Astrocyte (in vitro differentiated cells and primary cell): ENCODE data around the gene DGCR2. TPM values are rescaled to one million over a fixed set of nuclear protein-coding genes. Genes with fewer than 3 reads are reported as not detected.
A peak's percentile ranks its signal among the peaks of the same experiment; 100 is the strongest.

ENCODE experiments used
- DNase-seq: peaks from one replicate; pipeline ENCODE4 v3.0.0-alpha.2; 2010; ENCODE audit warnings: low read depth
- FAIRE-seq: peaks from 2 replicates; lab custom pipeline; 2011; peaks lifted over from hg19 to GRCh38; lab: Jason Lieb, UNC
- H2AFZ ChIP-seq: 2 replicates; pipeline ENCODE4 v1.6.0; 2012; ENCODE audit warnings: low read depth, low read length, inconsistent platforms
- H3K27ac ChIP-seq: 2 replicates; pipeline ENCODE4 v1.5.1; 2011; ENCODE audit warnings: low read depth, low read length, inconsistent platforms
- H3K27me3 ChIP-seq: 2 replicates; pipeline ENCODE4 v1.6.0; 2011; ENCODE audit warnings: low read length, inconsistent platforms; ENCODE audit not compliant: insufficient read depth
- H3K36me3 ChIP-seq: 2 replicates; pipeline ENCODE4 v1.5.1; 2011; ENCODE audit warnings: low read length, inconsistent platforms; ENCODE audit not compliant: insufficient read depth
- H3K4me1 ChIP-seq: 2 replicates; pipeline ENCODE4 v1.5.1; 2011; ENCODE audit warnings: low read length, inconsistent platforms; ENCODE audit not compliant: insufficient read depth
- H3K4me2 ChIP-seq: 2 replicates; pipeline ENCODE4 v1.6.0; 2012; ENCODE audit warnings: low read length, inconsistent platforms
- H3K4me3 ChIP-seq: 2 replicates; pipeline ENCODE4 v1.5.1; 2011; ENCODE audit warnings: low read depth, mild to moderate bottlenecking, low read length, inconsistent platforms; ENCODE audit not compliant: insufficient read depth
- H3K79me2 ChIP-seq: 2 replicates; pipeline ENCODE4 v1.6.0; 2012; ENCODE audit warnings: mild to moderate bottlenecking, low read length, inconsistent platforms; ENCODE audit not compliant: insufficient read depth
- H3K9ac ChIP-seq: 2 replicates; pipeline ENCODE4 v1.6.0; 2012; ENCODE audit warnings: mild to moderate bottlenecking, low read length, inconsistent platforms
- H3K9me3 ChIP-seq: 2 replicates; pipeline ENCODE4 v1.5.1; 2012; ENCODE audit warnings: low read depth, mild to moderate bottlenecking, low read length, inconsistent platforms; ENCODE audit not compliant: insufficient read depth
- H4K20me1 ChIP-seq: 2 replicates; pipeline ENCODE4 v1.6.0; 2012; ENCODE audit warnings: low read length, inconsistent platforms; ENCODE audit not compliant: insufficient read depth
- H3K27ac Mint-ChIP-seq: one replicate; pipeline ENCODE4 v1.8.0; 2021; ENCODE audit warnings: mild to moderate bottlenecking, mixed read lengths; ENCODE audit not compliant: unreplicated experiment
- H3K27me3 Mint-ChIP-seq: one replicate; pipeline ENCODE4 v1.8.0; 2021; ENCODE audit warnings: low read depth, mixed read lengths; ENCODE audit not compliant: unreplicated experiment
- H3K36me3 Mint-ChIP-seq: one replicate; pipeline ENCODE4 v1.8.0; 2021; ENCODE audit warnings: low read depth, mixed read lengths; ENCODE audit not compliant: unreplicated experiment
- H3K4me1 Mint-ChIP-seq: one replicate; pipeline ENCODE4 v1.8.0; 2021; ENCODE audit warnings: low read depth, mixed read lengths; ENCODE audit not compliant: unreplicated experiment
- H3K4me3 Mint-ChIP-seq: one replicate; pipeline ENCODE4 v1.8.0; 2021; ENCODE audit warnings: mild to moderate bottlenecking, moderate library complexity, mixed read lengths; ENCODE audit not compliant: unreplicated experiment
- H3K9me3 Mint-ChIP-seq: one replicate; pipeline ENCODE4 v1.8.0; 2021; ENCODE audit warnings: mild to moderate bottlenecking, mixed read lengths; ENCODE audit not compliant: unreplicated experiment
- EZH2 ChIP-seq: IDR thresholded peaks from 2 replicates; pipeline ENCODE4 v1.6.1; 2012; ENCODE audit warnings: mild to moderate bottlenecking, low read length, inconsistent platforms; ENCODE audit not compliant: insufficient read depth
- total RNA-seq: library from RNA; stranded (reverse); gene quantifications from 2 replicates; pipeline ENCODE4 v1.2.1, GENCODE V29; 2021
- TF ChIP-seq, protein P1 (sequence below): IDR thresholded peaks from 2 replicates; pipeline ENCODE4 v1.5.1; 2011; ENCODE audit warnings: low read depth, mild to moderate bottlenecking, inconsistent platforms, low read length, moderate library complexity; ENCODE audit not compliant: insufficient read depth

The DGCR2 gene
- total RNA-seq, 1 donor from 2014 or later = 49.4 TPM

DNA sequence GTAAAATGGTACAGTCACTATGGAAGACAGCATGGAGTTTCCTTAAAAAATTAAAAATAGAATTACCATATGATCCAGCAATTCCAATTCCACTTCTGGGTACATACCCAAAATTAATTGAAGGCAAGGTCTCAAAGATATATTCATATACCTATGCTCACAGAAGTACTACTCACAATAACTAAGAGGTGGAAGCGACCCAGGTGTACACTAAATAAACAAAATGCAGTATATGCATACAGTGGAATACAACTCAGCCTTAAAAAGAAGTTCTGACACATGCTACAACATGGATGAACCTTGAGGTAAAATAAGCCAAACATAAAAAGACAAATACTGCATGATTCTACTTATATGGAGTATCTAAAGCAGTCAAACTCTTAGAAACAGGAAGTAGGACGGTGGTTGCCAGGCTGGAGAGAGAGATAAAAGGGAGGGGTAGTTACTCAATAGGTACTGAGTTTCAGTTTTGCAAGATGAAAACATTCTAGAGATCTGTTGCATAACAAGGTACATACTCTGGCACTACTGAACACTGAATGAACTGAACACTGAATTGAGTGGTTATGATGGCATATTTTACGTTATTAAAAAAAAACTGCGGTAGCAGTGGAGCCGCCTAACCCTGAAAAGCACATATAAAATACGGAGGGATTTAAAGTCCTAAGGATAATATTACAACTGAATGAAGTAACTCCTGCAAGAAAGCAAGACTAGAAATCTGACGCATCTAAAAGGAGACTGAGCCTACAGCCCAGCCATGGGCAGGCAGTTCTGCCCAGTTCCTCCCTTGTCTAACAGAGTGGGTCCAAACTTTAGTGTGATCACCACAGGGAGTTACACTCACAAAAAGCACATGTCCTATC is 12.8 kb downstream of the DGCR2 start:
- Histone ChIP-seq H3K27ac (no peak overlapping the region), H3K36me3 (no peaks in the 10 kb centered on the region), H3K27me3 (no peaks in the 10 kb centered on the region), H3K9me3 (no peaks in the 10 kb centered on the region), H2AFZ (no peak overlapping the region), H3K4me1 (peaks cover 3% of the 10 kb centered on the region), H3K79me2 (peaks cover 91% of the 10 kb centered on the region), H3K4me3 (no peak overlapping the region), H3K4me2 (no peak overlapping the region), H4K20me1 (peaks cover 90% of the 10 kb centered on the region), H3K9ac (no peak overlapping the region)
- no peaks in the 10 kb centered on the region for H3K9me3 Mint-ChIP-seq
- DNase-seq = peak; percentile 33
- peaks cover 15% of the 10 kb centered on the region for H3K4me1 Mint-ChIP-seq
- TF ChIP-seq, protein P1, sequence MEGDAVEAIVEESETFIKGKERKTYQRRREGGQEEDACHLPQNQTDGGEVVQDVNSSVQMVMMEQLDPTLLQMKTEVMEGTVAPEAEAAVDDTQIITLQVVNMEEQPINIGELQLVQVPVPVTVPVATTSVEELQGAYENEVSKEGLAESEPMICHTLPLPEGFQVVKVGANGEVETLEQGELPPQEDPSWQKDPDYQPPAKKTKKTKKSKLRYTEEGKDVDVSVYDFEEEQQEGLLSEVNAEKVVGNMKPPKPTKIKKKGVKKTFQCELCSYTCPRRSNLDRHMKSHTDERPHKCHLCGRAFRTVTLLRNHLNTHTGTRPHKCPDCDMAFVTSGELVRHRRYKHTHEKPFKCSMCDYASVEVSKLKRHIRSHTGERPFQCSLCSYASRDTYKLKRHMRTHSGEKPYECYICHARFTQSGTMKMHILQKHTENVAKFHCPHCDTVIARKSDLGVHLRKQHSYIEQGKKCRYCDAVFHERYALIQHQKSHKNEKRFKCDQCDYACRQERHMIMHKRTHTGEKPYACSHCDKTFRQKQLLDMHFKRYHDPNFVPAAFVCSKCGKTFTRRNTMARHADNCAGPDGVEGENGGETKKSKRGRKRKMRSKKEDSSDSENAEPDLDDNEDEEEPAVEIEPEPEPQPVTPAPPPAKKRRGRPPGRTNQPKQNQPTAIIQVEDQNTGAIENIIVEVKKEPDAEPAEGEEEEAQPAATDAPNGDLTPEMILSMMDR = no peak
- TF ChIP-seq EZH2 = no peak
- no peak overlapping the region for H3K4me3 Mint-ChIP-seq
- H3K36me3 Mint-ChIP-seq = peaks cover 6% of the 10 kb centered on the region
- H3K27ac Mint-ChIP-seq = peak overlapping the region; percentile 38
- FAIRE-seq = no peak
- no peaks in the 10 kb centered on the region for H3K27me3 Mint-ChIP-seq

DNA sequence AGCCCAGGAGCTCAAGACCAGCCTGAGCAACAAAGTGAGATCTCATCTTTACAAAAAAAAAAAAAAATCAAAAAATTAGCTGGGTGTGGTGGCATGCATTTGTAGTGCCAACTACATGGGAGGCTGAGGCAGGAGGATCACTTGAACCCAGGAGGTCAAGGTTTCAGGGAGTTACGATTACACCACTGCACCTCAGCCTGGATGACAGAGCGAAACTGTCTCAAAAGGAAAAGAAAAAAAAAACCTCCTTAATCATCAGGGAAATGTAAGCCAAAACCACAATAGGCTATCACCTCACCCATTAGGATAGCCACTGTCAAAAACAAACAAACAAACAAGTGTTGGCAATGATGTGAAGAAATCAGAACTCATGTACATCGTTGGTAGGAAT is 13.4 kb downstream of the DGCR2 start:
- Mint-ChIP-seq H3K27ac (peak overlapping the region; percentile 50), H3K9me3 (no peaks in the 10 kb centered on the region), H3K36me3 (peaks cover 6% of the 10 kb centered on the region), H3K27me3 (no peaks in the 10 kb centered on the region), H3K4me1 (peaks cover 21% of the 10 kb centered on the region), H3K4me3 (no peak overlapping the region)
- FAIRE-seq (no peak), DNase-seq (no peak)
- Histone ChIP-seq H3K27me3 (no peaks in the 10 kb centered on the region), H3K9me3 (no peaks in the 10 kb centered on the region), H3K4me3 (no peak overlapping the region), H3K79me2 (peaks cover 91% of the 10 kb centered on the region), H3K4me2 (no peak overlapping the region), H3K9ac (no peak overlapping the region), H4K20me1 (peaks cover 90% of the 10 kb centered on the region), H2AFZ (no peak overlapping the region), H3K36me3 (no peaks in the 10 kb centered on the region), H3K4me1 (peaks cover 3% of the 10 kb centered on the region), H3K27ac (no peak overlapping the region)
- no peak for TF ChIP-seq EZH2
- TF ChIP-seq, protein P1 = no peak

DNA sequence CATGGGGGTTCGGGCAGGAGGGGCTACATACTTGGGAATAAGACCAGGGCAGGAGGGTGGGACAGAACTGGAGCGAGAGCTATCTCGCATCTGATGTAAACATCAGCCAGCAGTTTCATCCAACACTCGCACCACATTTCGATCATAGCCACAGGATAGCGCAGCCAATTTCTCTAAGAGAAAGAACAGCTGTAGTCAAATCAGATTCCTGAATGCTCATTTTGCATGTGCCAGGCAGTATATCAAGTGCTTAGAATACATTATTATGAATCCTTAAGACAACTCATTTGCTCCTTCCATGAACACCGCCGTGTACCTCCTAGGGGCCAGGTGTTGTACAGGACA is 14.5 kb downstream of the DGCR2 start:
- DNase-seq (no peak), FAIRE-seq (no peak)
- Histone ChIP-seq H3K4me1 (peaks cover 3% of the 10 kb centered on the region), H3K9me3 (no peaks in the 10 kb centered on the region), H3K79me2 (peaks cover 89% of the 10 kb centered on the region), H2AFZ (no peak overlapping the region), H3K9ac (no peak overlapping the region), H3K27me3 (no peaks in the 10 kb centered on the region), H3K36me3 (no peaks in the 10 kb centered on the region), H4K20me1 (peaks cover 90% of the 10 kb centered on the region), H3K27ac (no peak overlapping the region), H3K4me3 (no peak overlapping the region), H3K4me2 (no peak overlapping the region)
- Mint-ChIP-seq H3K4me3 (no peak overlapping the region), H3K4me1 (peaks cover 23% of the 10 kb centered on the region), H3K9me3 (no peaks in the 10 kb centered on the region), H3K27me3 (no peaks in the 10 kb centered on the region), H3K36me3 (peaks cover 3% of the 10 kb centered on the region), H3K27ac (no peak overlapping the region)
- no peak for TF ChIP-seq EZH2
